Ishikawa (cell line): Measurements from ENCODE around the gene NLRP1.

Experiments used
- CREB1 ChIP-seq: IDR thresholded peaks from 2 replicates; pipeline ENCODE4 v1.6.1; 2012; ENCODE audit warnings: low read depth
- EP300 ChIP-seq: IDR thresholded peaks from 2 replicates; pipeline ENCODE4 v1.6.1; 2012; ENCODE audit warnings: borderline replicate concordance
- RAD21 ChIP-seq: IDR thresholded peaks from 2 replicates; pipeline ENCODE4 v1.6.1; 2012; ENCODE audit warnings: low read depth
- TAF1 ChIP-seq: IDR thresholded peaks from 2 replicates; pipeline ENCODE4 v1.6.1; 2012; ENCODE audit warnings: low read depth, mild to moderate bottlenecking
- TCF12 ChIP-seq: IDR thresholded peaks from 2 replicates; pipeline ENCODE4 v1.6.1; 2012; ENCODE audit warnings: low read depth
- TF ChIP-seq, protein P1 (sequence below): IDR thresholded peaks from 2 replicates; pipeline ENCODE4 v1.6.1; 2012; ENCODE audit warnings: low read depth, mild to moderate bottlenecking
- TF ChIP-seq, protein P2 (sequence below): IDR thresholded peaks from 2 replicates; pipeline ENCODE4 v1.6.1; 2012

DNA sequence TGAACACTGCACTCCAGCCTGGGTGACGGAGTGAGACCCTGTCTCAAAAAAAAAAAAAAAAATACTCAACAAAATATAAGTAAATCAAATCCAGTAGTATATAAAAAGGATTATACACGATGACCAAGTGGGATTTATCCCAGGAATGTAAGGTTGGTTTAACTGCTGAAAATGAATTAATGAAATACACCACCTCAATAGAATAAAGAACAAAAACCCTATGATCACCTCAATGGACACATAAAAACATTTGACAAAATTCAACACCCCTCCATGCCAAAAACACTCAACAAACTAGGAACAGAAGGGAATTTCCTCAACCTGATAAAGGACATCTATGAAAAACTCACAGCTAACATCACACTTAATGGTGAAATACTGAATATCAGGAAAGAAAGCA, 91.3 kb downstream of the NLRP1 start:
- TF ChIP-seq, protein P1, sequence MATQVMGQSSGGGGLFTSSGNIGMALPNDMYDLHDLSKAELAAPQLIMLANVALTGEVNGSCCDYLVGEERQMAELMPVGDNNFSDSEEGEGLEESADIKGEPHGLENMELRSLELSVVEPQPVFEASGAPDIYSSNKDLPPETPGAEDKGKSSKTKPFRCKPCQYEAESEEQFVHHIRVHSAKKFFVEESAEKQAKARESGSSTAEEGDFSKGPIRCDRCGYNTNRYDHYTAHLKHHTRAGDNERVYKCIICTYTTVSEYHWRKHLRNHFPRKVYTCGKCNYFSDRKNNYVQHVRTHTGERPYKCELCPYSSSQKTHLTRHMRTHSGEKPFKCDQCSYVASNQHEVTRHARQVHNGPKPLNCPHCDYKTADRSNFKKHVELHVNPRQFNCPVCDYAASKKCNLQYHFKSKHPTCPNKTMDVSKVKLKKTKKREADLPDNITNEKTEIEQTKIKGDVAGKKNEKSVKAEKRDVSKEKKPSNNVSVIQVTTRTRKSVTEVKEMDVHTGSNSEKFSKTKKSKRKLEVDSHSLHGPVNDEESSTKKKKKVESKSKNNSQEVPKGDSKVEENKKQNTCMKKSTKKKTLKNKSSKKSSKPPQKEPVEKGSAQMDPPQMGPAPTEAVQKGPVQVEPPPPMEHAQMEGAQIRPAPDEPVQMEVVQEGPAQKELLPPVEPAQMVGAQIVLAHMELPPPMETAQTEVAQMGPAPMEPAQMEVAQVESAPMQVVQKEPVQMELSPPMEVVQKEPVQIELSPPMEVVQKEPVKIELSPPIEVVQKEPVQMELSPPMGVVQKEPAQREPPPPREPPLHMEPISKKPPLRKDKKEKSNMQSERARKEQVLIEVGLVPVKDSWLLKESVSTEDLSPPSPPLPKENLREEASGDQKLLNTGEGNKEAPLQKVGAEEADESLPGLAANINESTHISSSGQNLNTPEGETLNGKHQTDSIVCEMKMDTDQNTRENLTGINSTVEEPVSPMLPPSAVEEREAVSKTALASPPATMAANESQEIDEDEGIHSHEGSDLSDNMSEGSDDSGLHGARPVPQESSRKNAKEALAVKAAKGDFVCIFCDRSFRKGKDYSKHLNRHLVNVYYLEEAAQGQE, result no peak
- TF ChIP-seq EP300 (no peak), TAF1 (no peak), RAD21 (no peak), CREB1 (no peak), TCF12 (no peak)
- TF ChIP-seq, protein P2, sequence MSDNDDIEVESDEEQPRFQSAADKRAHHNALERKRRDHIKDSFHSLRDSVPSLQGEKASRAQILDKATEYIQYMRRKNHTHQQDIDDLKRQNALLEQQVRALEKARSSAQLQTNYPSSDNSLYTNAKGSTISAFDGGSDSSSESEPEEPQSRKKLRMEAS, result no peak
